BLaER1 treated with 17β-estradiol and CSF1 and Interleukin-3, amounts not matched to agents 10 nM and 100 nM (cell line): ENCODE results near the gene SAMD10.

Experiments used
- H3K27ac ChIP-seq, 11 experiments: shearing (Covaris generic); formaldehyde crosslinking; 2 replicates each; pipeline ENCODE4 v1.8.1; 2022
- H3K27me3 ChIP-seq, 11 experiments: shearing (Covaris generic); formaldehyde crosslinking; 2 replicates each; pipeline ENCODE4 v1.8.1; 2022
- H3K36me3 ChIP-seq, 11 experiments: shearing (Covaris generic); formaldehyde crosslinking; 2 replicates each; pipeline ENCODE4 v1.8.1; 2022
- H3K4me1 ChIP-seq, 10 experiments: shearing (Covaris generic); formaldehyde crosslinking; 2 replicates each; pipeline ENCODE4 v1.8.1; 2022
- H3K4me2 ChIP-seq, 11 experiments: shearing (Covaris generic); formaldehyde crosslinking; 2 replicates each; pipeline ENCODE4 v1.8.1; 2022
- H3K4me3 ChIP-seq, 10 experiments: shearing (Covaris generic); formaldehyde crosslinking; 2 replicates each; pipeline ENCODE4 v1.8.1; 2022
- H3K9ac ChIP-seq, 11 experiments: shearing (Covaris generic); formaldehyde crosslinking; 2 replicates each; pipeline ENCODE4 v1.8.1; 2022
- H3K9me3 ChIP-seq, 11 experiments: shearing (Covaris generic); formaldehyde crosslinking; replicated peaks in 1 of 11; 2 replicates each; pipeline ENCODE4 v1.8.1; 2022
- H4K20me1 ChIP-seq, 11 experiments: shearing (Covaris generic); formaldehyde crosslinking; 2 replicates each; pipeline ENCODE4 v1.8.1; 2022
- Cebpa-rat ChIP-seq, 11 experiments: shearing (Covaris generic); IDR thresholded peaks; 2 replicates each; pipeline ENCODE4 v1.8.1; 2022

SAMD10 gene

GRCh38 chr20:63945031-63945658 is 34.3 kb downstream of the SAMD10 start:
- H3K9ac ChIP-seq, result peak overlapping the region in 2 of 11 experiments; percentile 18 to 44; a peak in 2 of 22 replicates
- H3K27ac ChIP-seq, result no peak overlapping the region
- H3K4me3 ChIP-seq, result no peak overlapping the region
- no peaks in the 10 kb centered on the region for H3K27me3 ChIP-seq
- no peak for TF ChIP-seq Cebpa-rat (IDR thresholded peaks at IDR 0.05)
- peaks cover 93 to 96% (median 95%) of the 10 kb centered on the region in 11 experiments for H4K20me1 ChIP-seq
- no peaks in the 10 kb centered on the region for H3K9me3 ChIP-seq
- H3K4me1 ChIP-seq, result peaks cover 62 to 71% (median 66%) of the 10 kb centered on the region in 10 experiments
- no peak overlapping the region for H3K4me2 ChIP-seq
- peaks cover 48 to 60% (median 55%) of the 10 kb centered on the region in 11 experiments for H3K36me3 ChIP-seq

GRCh38 chr20:63944078-63944941 is 35.1 kb downstream of the SAMD10 start:
- no peak for TF ChIP-seq Cebpa-rat (IDR thresholded peaks at IDR 0.05)
- peaks cover 56 to 66% (median 61%) of the 10 kb centered on the region in 10 experiments for H3K4me1 ChIP-seq
- H3K4me2 ChIP-seq, result no peak overlapping the region
- H3K4me3 ChIP-seq, result no peak overlapping the region
- no peaks in the 10 kb centered on the region for H3K27me3 ChIP-seq
- H3K9me3 ChIP-seq, result no peaks in the 10 kb centered on the region
- H3K27ac ChIP-seq, result no peak overlapping the region
- H4K20me1 ChIP-seq, result peaks cover 93 to 96% (median 95%) of the 10 kb centered on the region in 11 experiments
- peak overlapping the region in 1 of 11 experiments; percentile 54; a peak in 3 of 22 replicates for H3K9ac ChIP-seq
- H3K36me3 ChIP-seq, result peaks cover 53 to 69% (median 62%) of the 10 kb centered on the region in 11 experiments

DNA sequence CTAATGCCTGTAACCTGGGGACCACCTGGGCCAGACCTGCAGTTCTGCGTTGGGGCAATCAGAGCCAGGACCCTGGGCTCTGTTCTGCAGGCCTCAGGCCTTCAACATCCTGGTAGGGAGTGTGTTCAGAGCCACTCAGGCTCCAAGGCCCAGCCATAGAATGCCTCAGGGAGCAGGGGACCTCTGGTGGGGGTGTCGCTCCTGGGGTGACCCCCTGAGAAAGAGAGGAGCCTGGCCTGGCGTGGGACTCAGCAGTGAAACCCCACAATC is 35.7 kb downstream of the SAMD10 start:
- Histone ChIP-seq H3K9ac (peak overlapping the region in 3 of 11 experiments; percentile 50 to 56 (median 54); a peak in 3 of 22 replicates), H3K9me3 (no peaks in the 10 kb centered on the region; a peak in 1 of 22 replicates), H3K36me3 (peaks cover 58 to 74% (median 67%) of the 10 kb centered on the region in 11 experiments), H3K4me1 (peaks cover 50 to 65% (median 57%) of the 10 kb centered on the region in 10 experiments), H3K4me2 (peak overlapping the region in 3 of 11 experiments; percentile 9 to 73 (median 70); a peak in 1 of 22 replicates), H3K4me3 (no peak overlapping the region), H3K27me3 (no peaks in the 10 kb centered on the region), H4K20me1 (peaks cover 93 to 96% (median 95%) of the 10 kb centered on the region in 11 experiments), H3K27ac (peak overlapping the region in 1 of 11 experiments; percentile 67; a peak in 1 of 22 replicates)
- no peak for TF ChIP-seq Cebpa-rat (IDR thresholded peaks at IDR 0.05)

DNA sequence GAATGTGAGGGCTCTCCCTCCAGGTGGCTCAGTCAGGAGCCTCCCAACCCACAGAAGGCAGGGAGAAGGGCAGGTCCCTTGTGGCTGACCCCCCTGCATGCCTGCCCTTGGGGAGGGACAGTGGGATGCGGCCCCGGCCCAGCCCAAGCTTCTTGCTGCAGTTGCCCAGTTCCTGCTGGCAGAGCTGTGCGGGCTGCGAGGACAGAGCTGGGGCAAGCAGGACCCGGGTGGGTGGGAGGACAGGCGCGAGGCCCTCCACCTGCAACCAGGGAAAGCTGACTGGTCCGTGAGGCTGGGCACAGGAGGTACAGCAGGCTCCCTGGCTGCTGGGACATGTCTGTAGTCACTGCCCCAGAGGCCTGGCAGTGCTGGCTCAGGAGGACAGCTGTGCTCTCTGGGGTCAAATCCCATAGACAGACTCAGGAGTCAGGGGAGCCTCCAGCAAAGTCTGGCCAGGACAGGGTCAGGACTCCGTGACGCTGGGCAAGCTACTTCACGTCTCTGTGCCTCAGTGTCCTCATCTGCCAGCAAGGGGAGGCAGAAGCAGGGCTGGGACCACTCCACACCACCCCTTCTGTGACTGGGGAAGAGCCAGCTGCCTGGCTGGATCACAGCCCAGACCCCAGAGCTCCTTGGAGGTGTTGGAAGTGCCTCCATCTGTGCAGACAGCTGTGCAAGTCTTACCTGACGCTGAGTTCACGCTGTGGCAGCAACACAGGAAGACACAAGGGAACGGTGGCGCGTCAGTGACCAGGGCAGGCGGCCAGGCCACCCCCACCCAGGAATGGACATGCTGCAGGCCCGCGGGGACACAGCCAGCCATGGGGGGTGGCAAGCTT is 36.3 kb downstream of the SAMD10 start:
- peak overlapping the region in 9 of 11 experiments; percentile 48 to 78 (median 65); a peak in 15 of 22 replicates for H3K27ac ChIP-seq
- peaks cover 91 to 95% (median 94%) of the 10 kb centered on the region in 11 experiments for H4K20me1 ChIP-seq
- H3K9ac ChIP-seq, result peak overlapping the region in 10 of 11 experiments; percentile 3 to 67 (median 53); a peak in 15 of 22 replicates
- H3K9me3 ChIP-seq, result no peaks in the 10 kb centered on the region; a peak in 1 of 22 replicates
- H3K4me2 ChIP-seq, result peak overlapping the region; percentile 49 to 87 (median 73); a peak in 21 of 22 replicates
- no peaks in the 10 kb centered on the region for H3K27me3 ChIP-seq
- H3K4me3 ChIP-seq, result peak overlapping the region in 2 of 10 experiments; percentile 39 to 40; a peak in 3 of 20 replicates
- H3K36me3 ChIP-seq, result peaks cover 60 to 78% (median 71%) of the 10 kb centered on the region in 11 experiments
- TF ChIP-seq Cebpa-rat (IDR thresholded peaks at IDR 0.05), result no peak
- peaks cover 44 to 61% (median 51%) of the 10 kb centered on the region in 10 experiments for H3K4me1 ChIP-seq

- TF ChIP-seq Cebpa-rat (IDR thresholded peaks at IDR 0.05), result no peak
- peak overlapping the region in 9 of 11 experiments; percentile 48 to 78 (median 65); a peak in 17 of 22 replicates for H3K27ac ChIP-seq
- peaks cover 37 to 53% (median 44%) of the 10 kb centered on the region in 10 experiments for H3K4me1 ChIP-seq
- H4K20me1 ChIP-seq, result peaks cover 91 to 95% (median 94%) of the 10 kb centered on the region in 11 experiments
- H3K9ac ChIP-seq, result peak overlapping the region in 10 of 11 experiments; percentile 3 to 67 (median 53); a peak in 15 of 22 replicates
- H3K27me3 ChIP-seq, result no peaks in the 10 kb centered on the region
- peak overlapping the region in 2 of 10 experiments; percentile 39 to 40; a peak in 5 of 20 replicates for H3K4me3 ChIP-seq
- H3K4me2 ChIP-seq, result peak overlapping the region; percentile 49 to 87 (median 73)
- H3K9me3 ChIP-seq, result no peaks in the 10 kb centered on the region; a peak in 1 of 22 replicates
- H3K36me3 ChIP-seq, result peaks cover 64 to 86% (median 79%) of the 10 kb centered on the region in 11 experiments
These were observed 37.0 kb downstream of the SAMD10 start for GRCh38 chr20:63942250-63942951.

DNA sequence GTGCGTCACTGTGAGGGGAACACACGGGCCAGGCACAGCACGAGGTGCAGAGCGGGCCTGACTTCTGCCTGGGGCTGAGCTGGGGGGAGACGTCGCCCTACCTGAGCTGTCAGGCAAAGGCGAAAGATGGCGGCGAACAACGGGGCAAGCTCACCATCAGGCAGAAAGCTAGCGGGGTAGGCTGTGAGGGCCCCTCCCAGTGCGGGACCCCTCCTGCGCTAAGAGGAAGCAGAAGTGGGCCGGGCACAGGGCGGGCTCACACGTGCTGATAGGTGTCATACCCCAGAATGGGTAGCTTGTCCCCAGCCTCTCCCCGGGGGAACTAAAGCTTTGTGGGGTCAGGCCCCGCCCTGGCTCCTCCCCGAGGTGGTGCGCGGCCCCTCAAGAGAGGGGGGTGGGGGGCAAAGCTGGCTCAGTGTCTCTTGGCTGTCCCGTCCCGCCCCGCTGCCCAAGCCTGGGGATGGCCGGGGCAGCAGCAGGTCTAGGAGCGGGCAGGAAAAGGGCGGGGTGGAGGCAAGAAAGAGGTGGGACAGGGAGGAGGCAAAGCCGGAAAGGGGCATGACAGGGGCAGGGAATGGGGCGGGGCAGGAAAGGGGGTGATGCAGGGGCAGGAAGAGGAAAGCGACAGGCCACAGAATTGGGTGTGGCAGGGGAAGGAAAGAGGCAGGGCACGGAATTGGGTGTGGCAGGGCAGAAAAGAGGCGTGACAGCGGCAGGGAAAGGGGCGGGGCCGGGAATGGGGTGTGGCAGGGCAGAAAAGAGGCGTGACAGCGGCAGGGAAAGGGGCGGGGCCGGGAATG is 38.0 kb downstream of the SAMD10 start:
- peaks cover 90 to 95% (median 94%) of the 10 kb centered on the region in 11 experiments for H4K20me1 ChIP-seq
- no peaks in the 10 kb centered on the region for H3K27me3 ChIP-seq
- peak overlapping the region; percentile 69 to 90 (median 82) for H3K4me2 ChIP-seq
- peak overlapping the region; percentile 26 to 64 (median 47); a peak in 19 of 22 replicates for H3K9ac ChIP-seq
- peak overlapping the region in 9 of 10 experiments; percentile 9 to 54 (median 28); a peak in 7 of 20 replicates for H3K4me3 ChIP-seq
- H3K4me1 ChIP-seq, result peaks cover 31 to 47% (median 37%) of the 10 kb centered on the region in 10 experiments
- H3K27ac ChIP-seq, result peak overlapping the region in 10 of 11 experiments; percentile 62 to 78 (median 72); a peak in 20 of 22 replicates
- no peaks in the 10 kb centered on the region; a peak in 1 of 22 replicates for H3K9me3 ChIP-seq
- no peak for TF ChIP-seq Cebpa-rat (IDR thresholded peaks at IDR 0.05)
- peaks cover 69 to 89% (median 87%) of the 10 kb centered on the region in 11 experiments for H3K36me3 ChIP-seq
